EH (cell line): ENCODE results near the gene PLAA.
"Not testable (repeated sequence)": the region's sequence is repeated elsewhere in the genome, so short reads cannot be mapped to it uniquely, and the experiment has no call there.

Experiments used
- DNase-seq: peaks from one replicate; pipeline ENCODE4 v3.0.0-alpha.2; 2015; ENCODE audit warnings: low read depth

Gene PLAA

GRCh38 chr9:26928902-26929495, 18.0 kb downstream of the PLAA start:
- DNase-seq, result no peak

GRCh38 chr9:26925609-26926008, 21.4 kb downstream of the PLAA start:
- DNase-seq, result no peak

GRCh38 chr9:26919698-26920097, 27.3 kb downstream of the PLAA start:
- no peak for DNase-seq

- DNase-seq, result no peak
These were observed 33.8 kb downstream of the PLAA start for GRCh38 chr9:26913138-26913668.

GRCh38 chr9:26904671-26905070, 42.4 kb downstream of the PLAA start:
- no peak for DNase-seq

GRCh38 chr9:26904070-26904469, 43.0 kb downstream of the PLAA start:
- no peak for DNase-seq

- DNase-seq, result no peak
These were observed 53.9 kb downstream of the PLAA start for GRCh38 chr9:26893030-26893676.

- peak; percentile 92 for DNase-seq
These were observed 54.6 kb downstream of the PLAA start, which contains the start of gene CAAP1 for GRCh38 chr9:26892251-26893029. Gene CAAP1 (minus strand): TSS chr9:26892802. CDS start chr9:26892715, 87 bp downstream.

GRCh38 chr9:26891726-26892125, 55.3 kb downstream of the PLAA start:
- DNase-seq, result no peak

- DNase-seq, result peak; percentile 5
These were observed 58.8 kb downstream of the PLAA start for GRCh38 chr9:26888271-26888670.

GRCh38 chr9:26882154-26882553, 64.9 kb downstream of the PLAA start:
- DNase-seq, result no peak

- DNase-seq, result no peak
These were observed 66.8 kb downstream of the PLAA start for GRCh38 chr9:26880262-26880661.

- not testable (repeated sequence) for DNase-seq
These were observed 71.9 kb downstream of the PLAA start for GRCh38 chr9:26875155-26875554.

- no peak for DNase-seq
These were observed 76.8 kb downstream of the PLAA start for GRCh38 chr9:26870292-26870691.

- peak; percentile 5 for DNase-seq
These were observed 84.0 kb downstream of the PLAA start for GRCh38 chr9:26863074-26863473.

- peak; percentile 55 for DNase-seq
These were observed 90.5 kb downstream of the PLAA start for GRCh38 chr9:26856413-26857032.
